Measurements from ENCODE around the gene MFSD1. TPM values are rescaled to one million over a fixed set of nuclear protein-coding genes. Genes with fewer than 3 reads are reported as not detected.

Gene MFSD1
- total RNA-seq, 1 donor = 142 TPM

- H3K4me3 ChIP-seq (ENCODE audit: low read depth, low read length) = no peak overlapping the region
- no peak for TF ChIP-seq CTCF (IDR thresholded peaks at IDR 0.05; ENCODE audit: insufficient read depth, low read depth, low read length)
- peak; percentile 56 for DNase-seq (ENCODE audit: low read depth)
Measured at GRCh38 chr3:158770741-158771350, 31.0 kb upstream of the MFSD1 start.

GRCh38 chr3:158771577-158771976 lies 30.3 kb upstream of the MFSD1 start:
- H3K4me3 ChIP-seq (ENCODE audit: low read depth, low read length) = no peak overlapping the region
- no peak for TF ChIP-seq CTCF (IDR thresholded peaks at IDR 0.05; ENCODE audit: insufficient read depth, low read depth, low read length)
- DNase-seq (ENCODE audit: low read depth) = no peak

GRCh38 chr3:158771982-158772381 lies 29.9 kb upstream of the MFSD1 start:
- TF ChIP-seq CTCF (IDR thresholded peaks at IDR 0.05; ENCODE audit: insufficient read depth, low read depth, low read length) = no peak
- no peak overlapping the region for H3K4me3 ChIP-seq (ENCODE audit: low read depth, low read length)
- DNase-seq (ENCODE audit: low read depth) = no peak

GRCh38 chr3:158773166-158773565 lies 28.7 kb upstream of the MFSD1 start:
- TF ChIP-seq CTCF (IDR thresholded peaks at IDR 0.05; ENCODE audit: insufficient read depth, low read depth, low read length) = no peak
- no peak overlapping the region for H3K4me3 ChIP-seq (ENCODE audit: low read depth, low read length)
- no peak for DNase-seq (ENCODE audit: low read depth)

GRCh38 chr3:158773845-158774830 lies 27.7 kb upstream of the MFSD1 start:
- DNase-seq (ENCODE audit: low read depth) = peak; percentile 71
- TF ChIP-seq CTCF (IDR thresholded peaks at IDR 0.05; ENCODE audit: insufficient read depth, low read depth, low read length) = no peak

GRCh38 chr3:158774965-158775364 lies 26.9 kb upstream of the MFSD1 start:
- H3K4me3 ChIP-seq (ENCODE audit: low read depth, low read length) = no peak overlapping the region
- DNase-seq (ENCODE audit: low read depth) = peak; percentile 76
- no peak for TF ChIP-seq CTCF (IDR thresholded peaks at IDR 0.05; ENCODE audit: insufficient read depth, low read depth, low read length)

More at GRCh38 chr3:158773845-158774830, 27.7 kb upstream of the MFSD1 start:
- no peak overlapping the region for H3K4me3 ChIP-seq (ENCODE audit: low read depth, low read length)
